ENCODE data around the gene TBX1.

TBX1 gene
- long read RNA-seq = 0 reads

DNA sequence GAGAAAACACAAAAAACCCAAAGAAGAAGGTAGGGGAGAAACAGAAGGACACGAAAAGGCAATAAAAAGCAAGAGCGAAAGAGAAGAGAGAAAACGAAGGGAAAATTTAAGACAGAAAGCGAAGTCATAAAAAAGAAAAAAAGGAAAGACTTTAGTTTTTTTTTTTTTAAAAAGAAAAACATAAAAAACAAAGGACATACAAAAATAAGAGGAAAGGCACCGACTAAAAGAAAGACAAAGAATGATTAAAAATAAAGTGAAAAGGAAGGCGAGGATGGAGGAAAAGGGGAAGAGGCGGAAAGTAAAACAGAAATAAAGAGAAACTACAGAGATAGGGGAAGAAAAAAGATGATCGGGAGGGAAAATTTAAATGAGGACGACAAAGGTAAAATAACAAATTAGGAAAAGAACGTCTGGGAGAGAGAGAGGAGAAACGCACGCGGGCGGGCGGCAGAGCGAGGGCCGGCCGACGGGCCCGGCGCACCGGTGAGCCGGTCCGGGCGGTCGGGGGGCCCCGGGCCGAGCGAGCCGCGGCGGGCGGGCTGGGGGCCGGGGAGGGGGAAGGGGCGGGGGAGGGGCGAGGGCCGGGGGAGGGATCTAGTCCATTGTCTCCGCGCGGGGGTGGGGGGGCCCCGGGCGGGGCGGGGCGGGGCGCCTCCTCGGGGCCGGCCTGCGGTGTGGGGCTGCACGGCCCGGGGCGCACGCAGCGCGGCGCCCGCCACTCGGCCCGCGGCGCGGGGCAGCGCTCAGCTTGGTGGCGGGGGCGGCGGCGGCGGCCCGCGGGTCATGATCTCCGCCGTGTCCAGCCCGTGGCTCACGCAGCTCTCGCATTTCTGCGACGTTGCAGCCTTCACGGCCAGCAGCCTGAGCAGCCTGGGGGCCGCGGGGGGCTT, at the start of gene TBX1:
TBX1 (plus strand) TSS at position 721 of the 893 bp plus-strand sequence; CDS start at position 787, 66 bp downstream.
- H3K4me3 ChIP-seq (replicated peaks; ENCODE audit: insufficient read depth, low read length) = no peak within 1 kb of the TSS
- peaks cover 78% of the 10 kb centered on the region for H3K27me3 ChIP-seq (ENCODE audit: insufficient read depth, poor library complexity, severe bottlenecking)
- peak; percentile 15; the same call in 1 of the 2 replicates for TF ChIP-seq SPI1 (IDR thresholded peaks at IDR 0.05; ENCODE audit: borderline replicate concordance, low read depth)
- no peak for TF ChIP-seq GABPA (IDR thresholded peaks at IDR 0.05; ENCODE audit: low read depth)
- no peak within 1 kb of the TSS for H3K27ac ChIP-seq (replicated peaks)
- DNase-seq (ENCODE audit: low read depth in 1 of 2, low spot score in 1 of 2) = no peak

GRCh38 chr22:19713245-19713644, 47.3 kb upstream of the TBX1 start:
- no peak for TF ChIP-seq POLR2AphosphoS5 (IDR thresholded peaks at IDR 0.05; ENCODE audit: low read depth)

GRCh38 chr22:19713650-19714311, 46.8 kb upstream of the TBX1 start:
- Histone ChIP-seq H3K4me3 (replicated peaks; ENCODE audit: insufficient read depth, low read length) (peak overlapping the region; percentile 73), H3K27me3 (ENCODE audit: insufficient read depth, poor library complexity, severe bottlenecking) (no peaks in the 10 kb centered on the region), H3K27ac (replicated peaks) (no peak overlapping the region)
- no peak for TF ChIP-seq SPI1 (IDR thresholded peaks at IDR 0.05; ENCODE audit: borderline replicate concordance, low read depth)
- no peak for DNase-seq (ENCODE audit: low read depth in 1 of 2, low spot score in 1 of 2)

More at GRCh38 chr22:19713245-19713644, 47.3 kb upstream of the TBX1 start:
- no peaks in the 10 kb centered on the region for H3K27me3 ChIP-seq (ENCODE audit: insufficient read depth, poor library complexity, severe bottlenecking)
- H3K27ac ChIP-seq (replicated peaks) = no peak overlapping the region
- no peak overlapping the region for H3K4me3 ChIP-seq (replicated peaks; ENCODE audit: insufficient read depth, low read length)
- no peak for DNase-seq (ENCODE audit: low read depth in 1 of 2, low spot score in 1 of 2)

DNA sequence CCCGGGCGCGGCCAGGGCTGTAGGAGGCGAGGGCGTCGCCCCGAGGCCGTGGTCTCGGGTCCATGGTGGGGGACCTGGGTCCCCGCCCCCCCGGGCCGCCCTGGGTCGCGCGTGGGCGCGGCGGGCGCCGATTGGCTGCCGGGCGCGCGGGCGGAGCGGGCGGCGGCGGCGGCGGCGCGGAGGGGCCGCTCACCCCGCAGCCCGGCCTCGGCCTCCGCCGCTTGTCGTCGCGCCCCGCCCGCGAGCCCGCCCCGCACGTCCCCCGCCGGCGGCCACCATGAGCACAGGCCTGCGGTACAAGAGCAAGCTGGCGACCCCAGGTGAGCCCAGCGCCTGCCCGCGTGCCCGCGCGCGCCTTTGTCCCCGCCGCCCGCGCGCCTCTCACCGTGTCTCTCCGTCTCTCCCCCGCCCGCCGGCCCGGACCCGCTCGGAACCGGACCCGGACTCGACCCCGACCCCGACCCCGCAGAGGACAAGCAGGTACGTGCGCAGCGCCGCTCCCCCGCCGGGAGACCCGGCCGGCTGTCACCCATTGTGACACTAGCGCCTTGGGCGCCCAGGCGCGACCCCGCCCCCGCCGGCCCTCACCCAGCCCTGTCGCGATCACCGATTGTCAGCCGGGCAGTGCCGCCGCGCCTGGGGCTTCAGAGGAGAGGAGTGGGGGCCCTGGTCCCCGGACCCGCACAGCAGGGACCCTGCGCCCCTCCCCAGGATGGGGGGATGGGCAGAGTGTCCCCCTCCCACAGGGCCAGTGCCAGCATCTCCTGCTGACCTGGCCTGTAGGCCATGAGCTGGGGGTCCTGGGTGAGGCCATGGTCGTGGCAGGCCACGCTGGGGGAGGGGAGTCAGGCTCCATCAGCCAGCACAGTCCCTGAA, 46.0 kb upstream of the TBX1 start, which contains the start of gene SEPTIN5:
SEPTIN5 (plus strand) TSS at position 192 of the 876 bp plus-strand sequence; CDS start at position 278, 86 bp downstream.
- peak within 1 kb of the TSS; percentile 43 for H3K27ac ChIP-seq (replicated peaks)
- peak within 1 kb of the TSS; percentile 73 for H3K4me3 ChIP-seq (replicated peaks; ENCODE audit: insufficient read depth, low read length)
- TF ChIP-seq SPI1 (IDR thresholded peaks at IDR 0.05; ENCODE audit: borderline replicate concordance, low read depth) = no peak
- no peak for TF ChIP-seq POLR2AphosphoS5 (IDR thresholded peaks at IDR 0.05; ENCODE audit: low read depth)
- no peak for TF ChIP-seq GABPA (IDR thresholded peaks at IDR 0.05; ENCODE audit: low read depth)
- no peak for TF ChIP-seq CTCF (IDR thresholded peaks at IDR 0.05; ENCODE audit: insufficient read depth, low read length)
- TF ChIP-seq, protein P1, sequence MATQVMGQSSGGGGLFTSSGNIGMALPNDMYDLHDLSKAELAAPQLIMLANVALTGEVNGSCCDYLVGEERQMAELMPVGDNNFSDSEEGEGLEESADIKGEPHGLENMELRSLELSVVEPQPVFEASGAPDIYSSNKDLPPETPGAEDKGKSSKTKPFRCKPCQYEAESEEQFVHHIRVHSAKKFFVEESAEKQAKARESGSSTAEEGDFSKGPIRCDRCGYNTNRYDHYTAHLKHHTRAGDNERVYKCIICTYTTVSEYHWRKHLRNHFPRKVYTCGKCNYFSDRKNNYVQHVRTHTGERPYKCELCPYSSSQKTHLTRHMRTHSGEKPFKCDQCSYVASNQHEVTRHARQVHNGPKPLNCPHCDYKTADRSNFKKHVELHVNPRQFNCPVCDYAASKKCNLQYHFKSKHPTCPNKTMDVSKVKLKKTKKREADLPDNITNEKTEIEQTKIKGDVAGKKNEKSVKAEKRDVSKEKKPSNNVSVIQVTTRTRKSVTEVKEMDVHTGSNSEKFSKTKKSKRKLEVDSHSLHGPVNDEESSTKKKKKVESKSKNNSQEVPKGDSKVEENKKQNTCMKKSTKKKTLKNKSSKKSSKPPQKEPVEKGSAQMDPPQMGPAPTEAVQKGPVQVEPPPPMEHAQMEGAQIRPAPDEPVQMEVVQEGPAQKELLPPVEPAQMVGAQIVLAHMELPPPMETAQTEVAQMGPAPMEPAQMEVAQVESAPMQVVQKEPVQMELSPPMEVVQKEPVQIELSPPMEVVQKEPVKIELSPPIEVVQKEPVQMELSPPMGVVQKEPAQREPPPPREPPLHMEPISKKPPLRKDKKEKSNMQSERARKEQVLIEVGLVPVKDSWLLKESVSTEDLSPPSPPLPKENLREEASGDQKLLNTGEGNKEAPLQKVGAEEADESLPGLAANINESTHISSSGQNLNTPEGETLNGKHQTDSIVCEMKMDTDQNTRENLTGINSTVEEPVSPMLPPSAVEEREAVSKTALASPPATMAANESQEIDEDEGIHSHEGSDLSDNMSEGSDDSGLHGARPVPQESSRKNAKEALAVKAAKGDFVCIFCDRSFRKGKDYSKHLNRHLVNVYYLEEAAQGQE (IDR thresholded peaks at IDR 0.05; ENCODE audit: insufficient replicate concordance, low read depth) = no peak
- DNase-seq (ENCODE audit: low read depth in 1 of 2, low spot score in 1 of 2) = no peak
- H3K27me3 ChIP-seq (ENCODE audit: insufficient read depth, poor library complexity, severe bottlenecking) = no peaks in the 10 kb centered on the region

DNA sequence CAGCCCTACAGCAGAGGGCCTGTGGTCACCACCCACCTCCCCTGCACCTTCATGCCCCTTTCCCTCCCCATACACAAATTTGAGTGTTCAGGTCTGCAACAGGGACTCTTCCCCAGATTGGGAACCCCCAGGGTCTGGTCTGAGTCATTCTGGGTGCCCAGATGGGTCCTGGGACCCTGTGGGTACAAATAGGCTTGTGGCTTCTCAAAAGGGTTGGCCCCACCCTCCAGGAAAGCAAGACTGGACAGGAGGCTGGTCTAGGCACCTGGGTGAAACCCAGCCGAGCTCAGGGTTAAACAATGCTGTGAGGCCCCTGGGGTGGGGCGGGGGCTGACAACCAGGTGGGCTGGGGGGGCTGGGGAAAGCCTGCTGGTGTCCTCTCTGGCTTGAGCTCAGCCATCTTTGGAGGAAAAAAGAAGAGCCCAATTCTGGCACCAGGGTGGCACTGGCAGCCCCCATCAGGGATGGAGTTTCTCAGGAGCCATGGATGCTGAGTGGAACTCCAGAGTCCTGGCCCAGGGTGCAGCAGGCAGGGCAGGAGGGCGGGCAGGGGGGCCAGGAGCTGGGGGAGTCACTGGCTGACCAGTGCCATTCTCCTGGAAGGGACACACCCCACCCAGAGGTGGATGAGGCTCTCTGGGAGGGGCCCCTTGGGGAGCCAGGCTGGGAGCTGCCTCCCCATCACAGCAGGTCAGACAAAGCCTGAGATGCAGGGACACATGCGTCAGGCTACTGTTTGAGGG, 45.2 kb upstream of the TBX1 start:
- Histone ChIP-seq H3K27me3 (ENCODE audit: insufficient read depth, poor library complexity, severe bottlenecking) (no peaks in the 10 kb centered on the region), H3K4me3 (replicated peaks; ENCODE audit: insufficient read depth, low read length) (peak overlapping the region; percentile 73), H3K27ac (replicated peaks) (peak overlapping the region; percentile 43; the same call in 1 of the 2 replicates)
- TF ChIP-seq, protein P1 (IDR thresholded peaks at IDR 0.05; ENCODE audit: insufficient replicate concordance, low read depth) = no peak
- TF ChIP-seq CTCF (IDR thresholded peaks at IDR 0.05; ENCODE audit: insufficient read depth, low read length) = no peak
- no peak for TF ChIP-seq POLR2AphosphoS5 (IDR thresholded peaks at IDR 0.05; ENCODE audit: low read depth)
- TF ChIP-seq GABPA (IDR thresholded peaks at IDR 0.05; ENCODE audit: low read depth) = no peak
- no peak for TF ChIP-seq SPI1 (IDR thresholded peaks at IDR 0.05; ENCODE audit: borderline replicate concordance, low read depth)
- DNase-seq (ENCODE audit: low read depth in 1 of 2, low spot score in 1 of 2) = no peak

Measured in HL-60 (cell line).